A673 (cell line): ENCODE data around the gene NANS. TPM values are rescaled to one million over a fixed set of nuclear protein-coding genes. Genes with fewer than 3 reads are reported as not detected.

Experiments
- BruUV-seq: library from RNA; stranded (reverse); fragments of 400-500 nt; replicated peaks from 2 replicates; lab custom pipeline; 2021; lab: Mats Ljungman, UMichigan
- CTCF ChIA-PET: fragments of 300-600 bp; sonication (Branson Sonifier 250); formaldehyde crosslinking; loops from one replicate; lab custom pipeline; 2022; ENCODE audit warnings: antibody characterized with exemption; lab: Charles Lee
- POLR2A ChIA-PET: fragments of 300-600 bp; sonication (Branson Sonifier 250); formaldehyde crosslinking; loops from one replicate; lab custom pipeline; 2022; ENCODE audit warnings: antibody characterized with exemption; ENCODE audit not compliant: low non-redundant PET; lab: Charles Lee
- DNase-seq: peaks from one replicate; pipeline ENCODE4 v3.0.0-alpha.2; 2015; ENCODE audit warnings: low spot score
- H3K27ac ChIP-seq: fragments of 200-600 bp; sonication (generic); 2 replicates; pipeline ENCODE4 v1.5.1; 2016; ENCODE audit warnings: mixed run types, low read depth, mild to moderate bottlenecking, mixed read lengths, antibody characterized with exemption, low read length; ENCODE audit not compliant: poor library complexity, severe bottlenecking
- H3K27me3 ChIP-seq: fragments of 200-600 bp; sonication (generic); replicated peaks from 2 replicates; pipeline ENCODE4 v1.6.1; 2017; ENCODE audit warnings: mixed run types, low read depth, mild to moderate bottlenecking, mixed read lengths, antibody characterized with exemption, low read length; ENCODE audit not compliant: insufficient read depth, poor library complexity
- H3K36me3 ChIP-seq: fragments of 200-600 bp; sonication (generic); 2 replicates; pipeline ENCODE4 v1.6.1; 2016; ENCODE audit warnings: mixed run types, mild to moderate bottlenecking, mixed read lengths, antibody characterized with exemption, low read length; ENCODE audit not compliant: insufficient read depth, poor library complexity, severe bottlenecking
- H3K4me1 ChIP-seq: fragments of 200-600 bp; sonication (generic); 2 replicates; pipeline ENCODE4 v1.6.1; 2017; ENCODE audit warnings: mixed run types, mild to moderate bottlenecking, mixed read lengths, antibody characterized with exemption, low read length; ENCODE audit not compliant: insufficient read depth, poor library complexity, severe bottlenecking
- H3K4me3 ChIP-seq: fragments of 200-600 bp; sonication (generic); 2 replicates; pipeline ENCODE4 v1.5.1; 2016; ENCODE audit warnings: low read depth, mixed run types, mild to moderate bottlenecking, mixed read lengths, low read length; ENCODE audit not compliant: poor library complexity, severe bottlenecking
- H3K9me3 ChIP-seq: fragments of 200-600 bp; sonication (generic); 2 replicates; pipeline ENCODE4 v1.6.1; 2016; ENCODE audit warnings: mixed run types, low read depth, mild to moderate bottlenecking, mixed read lengths, antibody characterized with exemption, low read length; ENCODE audit not compliant: poor library complexity, severe bottlenecking
- CTCF ChIP-seq: fragments of 300-800, 200-600 bp; sonication (generic); conservative IDR thresholded peaks from 2 replicates; pipeline ENCODE4 v1.5.1; 2017; ENCODE audit warnings: low read depth, mild to moderate bottlenecking, antibody characterized with exemption, low read length, moderate library complexity, mixed read lengths
- EZH2 ChIP-seq: fragments of 200-600 bp; sonication (generic); IDR thresholded peaks from 2 replicates; pipeline ENCODE4 v1.6.1; 2017; ENCODE audit warnings: borderline replicate concordance, low read depth, mild to moderate bottlenecking, mixed read lengths, antibody characterized with exemption, low read length; ENCODE audit not compliant: poor library complexity, severe bottlenecking
- intact Hi-C: fragments of 100-400 bp; cut with micrococcal nuclease; formaldehyde crosslinking; loops from one replicate; pipeline ENCODE4 v1.10.0; 2022; ENCODE audit not compliant: unreplicated experiment
- total RNA-seq: library from RNA; stranded (reverse); gene quantifications from 2 replicates; pipeline ENCODE4 v1.2.3, GENCODE V29; 2021

Gene NANS
- total RNA-seq, 1 experiment from 2014 or later: 40.6 TPM

DNA sequence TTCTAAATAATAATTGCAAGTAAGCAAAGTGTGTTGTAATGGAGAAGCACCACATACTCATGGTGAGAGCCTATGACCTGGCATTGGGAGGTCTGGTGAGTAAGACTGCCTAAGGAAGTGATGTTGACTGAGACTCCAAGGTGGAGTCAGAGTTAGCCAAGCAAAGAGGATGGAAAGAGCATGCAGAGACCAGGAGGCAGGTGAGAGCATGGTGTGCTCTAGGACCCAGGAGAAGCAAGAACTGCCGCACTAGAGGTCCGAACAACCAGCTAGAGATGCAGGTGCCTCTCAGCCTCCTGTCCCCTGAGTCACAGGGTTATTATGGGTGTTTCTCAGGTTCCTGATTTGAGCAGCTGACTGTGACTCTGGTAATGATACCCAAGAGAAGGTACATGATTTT, 46.1 kb upstream of the NANS start:
- H3K4me1 ChIP-seq: no peaks in the 10 kb centered on the region
- BruUV-seq: no TSS peak
- no peaks in the 10 kb centered on the region for H3K9me3 ChIP-seq
- intact Hi-C loops: no loop called here
- ChIA-PET CTCF (no interaction called here), POLR2A (no interaction called here)
- no peak for TF ChIP-seq EZH2
- no peak for TF ChIP-seq CTCF
- H3K4me3 ChIP-seq: no peak overlapping the region
- no peak overlapping the region for H3K27ac ChIP-seq
- H3K27me3 ChIP-seq: no peaks in the 10 kb centered on the region
- peaks cover 97% of the 10 kb centered on the region for H3K36me3 ChIP-seq
- no peak for DNase-seq

DNA sequence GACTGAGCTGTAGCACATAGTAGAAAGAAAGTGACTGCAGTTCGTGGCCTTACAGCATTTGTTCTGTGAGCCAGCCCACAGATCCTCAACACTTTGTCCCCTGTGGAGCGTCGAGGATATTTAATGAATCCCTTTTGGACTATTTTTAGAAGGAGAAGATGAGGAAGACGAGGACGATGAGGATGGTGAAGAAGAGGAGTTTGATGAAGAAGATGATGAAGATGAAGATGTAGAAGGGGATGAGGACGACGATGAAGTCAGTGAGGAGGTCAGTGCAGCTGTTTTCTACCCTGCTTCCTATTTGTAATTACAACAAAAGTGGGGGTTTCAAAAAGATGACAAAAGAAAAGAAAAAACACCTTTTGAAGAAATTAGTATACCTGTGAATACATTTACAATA, 45.4 kb upstream of the NANS start:
- BruUV-seq: no TSS peak
- Histone ChIP-seq H3K4me1 (no peaks in the 10 kb centered on the region), H3K27me3 (no peaks in the 10 kb centered on the region), H3K4me3 (no peak overlapping the region), H3K9me3 (no peaks in the 10 kb centered on the region), H3K36me3 (peaks cover 97% of the 10 kb centered on the region), H3K27ac (no peak overlapping the region)
- no peak for DNase-seq
- POLR2A ChIA-PET: no interaction called here
- CTCF ChIA-PET: no interaction called here
- TF ChIP-seq EZH2 (no peak), CTCF (no peak)
- intact Hi-C loops: no loop called here

DNA sequence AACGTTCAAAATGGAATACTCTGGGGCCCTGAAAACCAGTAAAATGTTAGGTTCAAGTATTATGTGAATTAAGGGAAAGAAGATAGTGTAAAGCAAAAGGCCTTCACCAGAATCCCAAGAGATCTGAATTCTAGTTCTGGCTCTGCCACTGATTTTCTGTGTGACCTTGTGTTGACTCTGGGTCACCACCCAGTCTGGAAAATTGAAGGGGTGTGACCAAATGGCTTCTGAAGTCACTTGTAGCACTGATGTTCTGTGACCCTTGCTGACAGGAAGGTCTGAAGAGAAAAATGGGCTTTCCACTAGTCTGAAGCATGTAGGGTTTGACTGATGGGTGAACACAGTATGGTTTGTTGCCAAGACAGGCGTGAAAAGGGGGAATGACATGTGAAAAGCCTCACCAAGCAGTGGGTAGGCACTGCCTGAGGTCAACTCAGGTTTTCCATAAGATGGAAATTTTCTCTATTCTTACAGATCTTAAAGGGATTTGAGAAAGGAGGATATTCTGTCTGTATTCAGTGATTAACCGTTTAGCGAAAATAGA, 40.3 kb upstream of the NANS start:
- CTCF ChIA-PET: no interaction called here
- TF ChIP-seq EZH2 (no peak), CTCF (no peak)
- Histone ChIP-seq H3K27ac (no peak overlapping the region), H3K4me1 (no peaks in the 10 kb centered on the region), H3K36me3 (peaks cover 84% of the 10 kb centered on the region), H3K27me3 (no peaks in the 10 kb centered on the region), H3K4me3 (no peak overlapping the region), H3K9me3 (no peaks in the 10 kb centered on the region)
- POLR2A ChIA-PET: interaction anchor here (0.6 kb wide), 1 partner anchor 1901 kb away, joined by 19 read pairs; no protein-coding TSS in a partner anchor
- intact Hi-C loops: no loop called here
- BruUV-seq: no TSS peak
- DNase-seq: no peak
